Measurements from ENCODE around the gene SMIM3.

DNA sequence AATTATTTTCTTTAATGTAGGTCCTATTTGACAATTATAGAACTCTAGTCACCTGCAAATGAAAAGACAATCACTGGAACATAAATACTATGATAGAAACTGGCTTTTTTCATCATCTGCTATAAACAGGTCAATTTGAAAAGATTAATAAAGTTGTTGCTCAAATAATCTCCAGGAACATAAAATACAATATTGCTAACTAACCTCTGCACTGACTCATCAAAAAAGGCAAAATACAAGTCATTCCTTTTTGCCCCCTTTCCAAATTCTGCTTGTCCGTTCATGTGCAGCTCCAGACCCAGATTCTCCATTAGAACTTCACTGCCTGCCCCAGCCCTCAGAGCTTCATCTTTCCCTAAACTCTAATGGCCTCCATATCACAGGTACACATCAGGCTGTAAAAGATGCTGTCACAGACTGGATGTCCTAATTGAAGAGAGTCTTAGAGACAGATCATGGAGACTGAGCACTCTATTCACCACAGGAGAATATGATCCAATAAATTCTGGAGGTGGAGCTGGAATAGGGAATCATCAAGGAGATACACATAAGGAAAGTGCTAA is 21.4 kb upstream of the SMIM3 start:
- TF ChIP-seq CTCF (IDR thresholded peaks at IDR 0.05; ENCODE audit: low read depth, low read length) (no peak), POLR2A (IDR thresholded peaks at IDR 0.05; ENCODE audit: extremely low read depth, insufficient read length) (no peak), MAX (IDR thresholded peaks at IDR 0.05; ENCODE audit: low read depth, low read length) (no peak)

All from NB4 (cell line).